HG02840 (cell line): Measurements from ENCODE around the gene GDNF.
"Not testable (repeated sequence)": the region's sequence is repeated elsewhere in the genome, so short reads cannot be mapped to it uniquely, and the experiment has no call there.

ENCODE experiments used
- ATAC-seq: cut with Tn5 transposase; IDR thresholded peaks from one replicate; pipeline ENCODE4 v1.9.1; 2021; ENCODE audit warnings: mild to moderate bottlenecking, moderate library complexity, moderate number of reproducible peaks; ENCODE audit not compliant: unreplicated experiment, low FRiP score

The GDNF gene

GRCh38 chr5:37789991-37790390, 49.9 kb downstream of the GDNF start:
- ATAC-seq = no peak

- ATAC-seq = no peak
These were observed 52.1 kb downstream of the GDNF start for GRCh38 chr5:37787742-37788141.

- ATAC-seq = no peak
These were observed 52.9 kb downstream of the GDNF start for GRCh38 chr5:37786862-37787519.

DNA sequence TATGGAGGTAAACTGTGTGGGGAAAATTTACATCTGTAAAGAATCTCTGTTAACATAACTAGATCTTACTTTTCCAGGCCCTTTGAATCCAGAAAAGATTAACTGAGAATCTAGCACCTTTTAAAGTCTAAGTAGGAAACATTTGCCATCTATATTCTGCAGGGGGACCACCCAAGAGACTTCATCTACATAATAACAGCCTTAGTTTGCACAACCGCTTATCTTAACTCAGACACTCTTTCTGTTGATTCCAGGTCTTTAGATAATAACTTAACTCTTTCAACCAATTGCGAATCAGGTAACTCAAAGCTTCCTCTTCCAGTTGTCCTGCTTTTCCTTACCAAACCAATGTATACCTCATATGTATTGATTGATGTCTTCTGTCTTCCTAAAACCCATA, 53.4 kb downstream of the GDNF start:
- ATAC-seq = no peak

DNA sequence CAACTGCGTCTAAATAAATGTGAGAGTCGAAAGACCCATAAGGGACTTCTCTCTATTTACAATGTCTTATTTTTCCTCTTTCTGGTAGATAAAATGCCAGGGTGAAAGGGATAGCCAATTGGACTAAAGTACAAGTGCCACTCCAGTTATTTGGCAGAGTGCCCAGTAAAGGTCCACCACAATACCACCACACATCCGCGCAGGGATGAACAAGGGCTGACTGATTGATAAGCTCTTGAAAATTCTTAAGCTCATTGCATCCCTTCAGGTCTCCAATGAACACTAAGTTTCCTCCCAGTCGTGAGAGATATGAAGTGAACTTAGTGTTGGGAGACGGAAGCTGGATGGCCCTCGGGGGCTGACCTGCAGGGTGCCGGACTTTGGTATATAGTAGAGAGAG, 58.4 kb downstream of the GDNF start:
- ATAC-seq = not testable (repeated sequence)

DNA sequence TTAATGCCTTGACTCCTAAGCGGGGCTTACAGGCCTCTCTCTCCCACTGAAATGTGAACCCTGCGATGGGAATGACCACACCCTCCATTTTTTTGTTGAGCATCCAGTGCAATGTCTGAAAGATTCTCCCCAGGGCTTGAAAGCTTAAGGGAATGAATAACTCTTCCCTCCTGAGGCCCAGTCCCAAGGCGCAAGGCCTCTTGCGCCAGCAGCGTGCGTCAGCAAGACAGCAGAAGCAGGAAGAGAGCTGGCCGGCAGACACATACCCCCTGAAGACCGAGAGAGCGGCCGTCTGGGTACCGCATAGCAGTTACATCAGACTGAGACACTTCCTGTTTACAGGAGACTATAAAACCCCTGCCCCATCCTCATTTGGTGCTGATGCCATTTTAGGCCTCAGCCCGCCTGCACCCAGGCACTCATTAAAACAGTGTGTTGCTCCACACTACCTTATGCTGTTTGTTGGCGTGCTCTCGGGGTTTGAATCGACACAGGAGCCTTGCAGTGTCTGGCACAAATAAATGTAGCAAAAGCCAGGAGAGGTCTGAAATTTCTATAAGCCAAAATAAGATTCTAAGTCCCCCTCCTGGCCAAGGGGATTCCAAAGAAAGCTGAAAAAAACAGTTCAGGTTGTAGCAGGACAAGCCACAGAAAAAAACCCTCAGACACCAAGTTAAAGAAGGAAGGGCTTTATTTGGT, 62.3 kb downstream of the GDNF start:
- no peak for ATAC-seq

- ATAC-seq = no peak
These were observed 63.0 kb downstream of the GDNF start for GRCh38 chr5:37776826-37777225.

- no peak for ATAC-seq
These were observed 64.8 kb downstream of the GDNF start for GRCh38 chr5:37774912-37775483.

DNA sequence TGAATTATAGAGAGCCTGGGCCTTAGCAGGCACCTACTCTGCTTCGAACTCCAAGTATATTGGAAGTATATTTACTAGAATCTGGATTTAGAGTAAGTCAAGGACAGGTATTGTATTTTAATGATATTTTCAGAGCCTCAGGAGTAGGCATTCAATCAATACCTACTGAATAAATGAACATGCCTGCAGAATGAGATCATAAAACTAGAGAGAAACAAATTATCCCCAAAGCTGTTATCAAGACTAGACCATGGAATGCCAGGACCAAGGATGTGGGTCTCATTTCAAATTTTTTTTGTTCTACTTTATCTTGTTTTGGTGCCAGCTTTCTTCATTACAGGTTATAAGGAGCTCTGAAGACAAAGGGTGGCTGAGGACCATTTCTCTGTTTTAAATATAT, 66.0 kb downstream of the GDNF start:
- ATAC-seq = no peak

DNA sequence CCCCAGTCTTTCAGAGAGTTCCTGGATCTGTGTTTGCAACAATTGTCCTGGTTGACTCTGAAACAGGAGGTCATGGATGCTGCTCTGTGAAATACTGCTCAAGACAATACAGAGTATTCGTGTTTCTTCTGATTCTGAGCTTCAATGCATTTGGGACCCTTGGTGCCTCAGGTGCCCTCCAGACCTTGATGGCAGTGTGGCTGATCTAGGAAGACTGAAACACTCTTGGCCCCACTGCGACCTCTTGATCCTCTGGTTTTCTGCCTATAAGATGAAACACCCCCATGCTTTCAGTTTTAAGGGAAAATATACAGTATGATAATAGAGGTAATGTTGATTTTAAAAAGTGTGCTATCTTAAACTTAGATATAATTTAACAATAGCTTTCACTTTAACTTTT, 67.6 kb downstream of the GDNF start:
- no peak for ATAC-seq

DNA sequence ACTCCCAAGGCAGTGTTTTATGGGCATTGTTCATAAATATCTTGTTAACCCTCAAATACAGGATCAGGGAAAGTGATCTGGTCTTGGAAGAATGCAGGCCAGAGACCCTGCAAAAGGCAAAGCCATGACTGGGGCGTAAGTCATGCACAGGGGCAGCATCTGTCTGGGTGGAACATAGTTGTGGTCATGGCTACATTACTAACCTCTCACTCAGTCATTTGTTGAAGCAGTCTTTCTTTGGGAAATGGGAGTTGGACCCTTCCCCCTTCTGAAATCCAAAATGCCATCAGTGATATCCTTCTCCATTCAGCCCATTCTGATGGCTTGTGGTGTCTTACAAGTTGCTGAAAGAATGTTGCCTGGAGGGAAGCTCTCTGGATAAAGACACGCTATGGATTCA, 68.1 kb downstream of the GDNF start:
- ATAC-seq = no peak

DNA sequence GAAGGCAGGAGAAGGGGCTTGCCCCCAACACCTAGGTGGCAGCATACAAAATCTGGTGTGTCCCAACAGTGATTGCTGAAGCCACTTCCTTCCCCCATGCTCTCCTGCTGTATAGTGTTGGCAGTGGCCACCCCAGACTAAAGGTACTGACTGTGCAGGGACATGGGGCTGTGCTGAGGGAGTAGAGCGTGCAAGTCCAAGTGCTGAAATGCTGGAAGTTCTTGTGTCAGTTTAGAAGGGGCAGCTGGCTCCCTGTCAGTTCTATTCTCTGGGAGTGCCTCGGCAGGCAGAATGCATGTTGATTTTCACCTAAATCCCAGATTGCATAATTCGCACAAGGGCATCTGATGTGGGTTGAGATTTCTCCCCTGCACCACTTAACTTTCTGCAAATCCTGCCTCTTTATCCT, 68.6 kb downstream of the GDNF start:
- ATAC-seq = no peak

- ATAC-seq = no peak
These were observed 69.1 kb downstream of the GDNF start for GRCh38 chr5:37770786-37771185.

DNA sequence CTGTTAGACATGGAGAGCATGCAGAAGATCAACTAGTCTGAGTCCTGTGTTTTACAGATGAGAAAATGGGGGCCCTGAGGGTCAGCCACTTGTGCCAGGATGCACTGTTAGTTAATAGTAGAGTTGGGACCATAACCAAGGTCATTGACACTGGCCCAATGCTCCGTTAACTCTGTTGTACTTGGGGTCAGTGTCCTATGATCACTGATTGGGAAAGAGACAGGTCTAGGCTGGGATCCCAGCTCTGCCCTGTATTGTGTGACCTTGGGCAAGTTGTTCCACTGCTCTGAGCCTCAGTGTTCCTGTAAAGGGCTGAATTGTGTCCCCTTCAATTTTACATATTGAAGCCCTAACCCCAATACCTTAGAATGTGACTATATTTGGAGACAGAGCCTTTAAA, 70.0 kb downstream of the GDNF start:
- ATAC-seq = no peak

DNA sequence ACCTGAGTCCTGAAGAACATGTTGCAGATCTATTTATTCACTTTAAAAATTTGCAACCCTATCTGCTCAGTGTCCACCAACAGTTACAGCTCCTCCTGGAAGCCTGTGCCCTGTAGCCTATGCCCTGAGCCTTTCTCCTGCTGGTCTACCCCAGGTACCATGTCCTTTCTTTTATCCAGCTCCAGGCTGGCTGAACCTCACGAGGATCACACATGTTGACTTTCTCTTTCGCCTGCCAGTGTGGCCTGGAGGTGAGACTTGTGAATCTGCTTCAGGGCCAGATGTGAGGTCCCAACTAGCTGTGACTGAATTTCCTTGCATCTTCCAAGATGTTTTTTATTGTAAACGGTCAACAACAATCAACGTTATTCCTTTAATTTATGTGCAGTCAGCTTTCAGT, 70.7 kb downstream of the GDNF start:
- ATAC-seq = no peak

DNA sequence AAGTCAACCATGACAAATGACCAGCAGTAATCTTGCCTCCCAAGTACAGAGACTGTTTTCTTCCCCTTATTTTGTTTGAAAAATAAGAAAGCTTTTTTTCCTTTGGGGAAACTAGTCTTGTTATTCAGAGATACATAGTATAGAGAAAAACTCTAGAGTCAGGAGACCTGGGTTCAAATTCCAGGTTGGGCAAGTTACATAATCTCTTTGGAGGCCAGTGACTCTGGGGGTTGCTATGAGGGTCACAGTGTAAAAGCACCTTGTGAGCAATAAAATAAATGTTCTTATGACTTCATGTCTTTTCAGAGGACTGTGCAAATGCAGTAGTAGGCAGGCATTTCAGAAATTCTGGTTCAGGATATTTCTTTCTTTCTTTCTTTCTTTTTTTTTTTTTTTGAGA, 71.5 kb downstream of the GDNF start:
- ATAC-seq = no peak

GRCh38 chr5:37767961-37768360, 71.9 kb downstream of the GDNF start:
- no peak for ATAC-seq

- ATAC-seq = no peak
These were observed 72.6 kb downstream of the GDNF start for GRCh38 chr5:37767251-37767650.
